Caki2 (cell line): ENCODE results near the gene LHCGR. TPM values are rescaled to one million over a fixed set of nuclear protein-coding genes. Genes with fewer than 3 reads are reported as not detected.
"Not testable (repeated sequence)": the region's sequence is repeated elsewhere in the genome, so short reads cannot be mapped to it uniquely, and the experiment has no call there.

ENCODE experiments used
- DNase-seq: peaks from one replicate; pipeline ENCODE4 v3.0.0-alpha.2; 2015; ENCODE audit warnings: low read depth
- in situ Hi-C: cut with HindIII; loops from 2 replicates; pipeline ENCODE4 v1.10.0; 2016; ENCODE audit warnings: low sequenced_read_pairs, low pct_unique_long_range_greater_than_20kb, mixed read lengths
- total RNA-seq: library from RNA; depleted of rRNA; stranded (reverse); fragments of >200 nt; shearing (Covaris generic); gene quantifications from 2 replicates; pipeline ENCODE4 v1.2.3, GENCODE V29; 2014; ENCODE audit warnings: low replicate concordance

LHCGR gene
- total RNA-seq, 1 experiment from 2014 or later, result not detected

DNA sequence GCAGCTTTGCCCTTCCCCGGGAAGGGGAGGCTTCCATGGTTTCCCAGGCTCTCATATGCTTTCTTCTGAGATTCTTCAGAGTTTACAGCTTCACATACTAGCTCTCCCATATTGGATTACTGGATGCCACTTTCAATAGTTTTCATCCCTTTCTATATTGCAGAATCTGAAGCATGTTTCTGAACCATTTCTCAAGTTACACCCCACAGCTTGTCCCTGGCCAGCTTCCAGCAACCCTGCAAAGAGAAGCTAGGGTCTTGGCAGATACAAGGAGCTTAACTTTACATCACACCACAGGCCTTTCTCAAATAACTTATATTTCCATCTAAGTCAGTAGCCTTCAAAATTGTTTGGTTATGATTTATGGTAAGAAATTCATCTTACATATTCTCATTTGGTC, 39.6 kb downstream of the LHCGR start:
- in situ Hi-C loops, result no loop called here
- no peak for DNase-seq

DNA sequence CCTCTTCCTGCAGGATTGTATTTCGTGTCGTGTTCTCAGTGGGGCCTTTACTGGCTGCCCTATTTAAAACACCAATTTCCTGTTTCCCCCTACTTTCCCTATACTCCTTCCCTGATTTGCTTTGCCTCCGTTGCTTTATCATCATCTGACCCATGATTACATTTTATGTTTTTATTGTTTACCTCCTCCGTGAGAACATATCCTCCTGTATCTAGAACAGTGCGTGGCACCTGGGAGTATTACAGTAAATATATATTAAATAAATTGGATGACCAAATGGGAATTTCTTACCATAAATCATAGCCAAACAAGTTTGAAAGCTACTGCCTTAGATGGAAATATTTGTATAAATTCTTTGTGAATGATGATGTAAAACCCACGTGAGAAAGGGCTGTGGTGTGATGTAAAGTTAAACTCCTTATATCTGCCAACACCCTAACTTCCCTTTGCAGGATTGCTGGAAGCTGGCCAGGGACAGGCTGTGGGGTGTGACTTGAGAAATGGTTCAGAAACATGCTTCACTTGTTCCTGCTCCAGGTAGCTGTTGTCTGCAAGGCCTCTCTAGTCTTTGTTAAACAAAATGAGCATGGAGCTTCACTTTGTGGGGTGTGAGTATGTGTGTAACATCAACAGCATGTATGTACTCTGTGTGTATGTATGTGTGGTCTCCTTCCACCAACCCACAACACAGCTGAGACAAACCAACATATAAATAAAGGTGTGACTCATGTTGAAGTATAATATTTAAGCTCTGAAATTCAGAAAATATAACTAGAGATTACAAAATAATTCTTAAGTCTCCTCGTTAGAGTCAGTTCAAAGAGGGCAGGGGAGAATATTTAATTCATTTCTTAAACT, 40.3 kb downstream of the LHCGR start:
- in situ Hi-C loops, result no loop called here
- no peak for DNase-seq

DNA sequence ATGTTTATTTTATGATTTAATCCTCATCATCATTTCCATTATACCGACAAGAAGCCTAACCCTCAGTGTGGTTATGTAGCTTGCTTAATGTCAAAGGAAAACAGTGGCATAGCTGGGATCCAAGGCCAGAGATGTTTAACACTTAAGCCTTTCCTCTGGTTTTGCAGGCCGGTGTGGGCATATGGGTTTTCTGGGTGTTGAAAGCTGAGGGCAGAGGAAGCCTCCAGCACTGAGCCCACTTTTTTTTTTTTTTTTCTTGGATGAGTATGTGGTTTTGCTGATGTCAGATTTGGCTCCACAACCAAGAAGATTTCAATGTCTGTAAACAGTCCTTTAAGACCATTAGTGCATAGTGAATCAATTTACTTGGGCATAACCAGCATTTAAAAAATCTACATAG, 41.3 kb downstream of the LHCGR start:
- in situ Hi-C loops, result no loop called here
- DNase-seq, result no peak

- DNase-seq, result no peak
- in situ Hi-C loops, result no loop called here
These were observed 41.9 kb downstream of the LHCGR start for GRCh38 chr2:48713647-48714046.

DNA sequence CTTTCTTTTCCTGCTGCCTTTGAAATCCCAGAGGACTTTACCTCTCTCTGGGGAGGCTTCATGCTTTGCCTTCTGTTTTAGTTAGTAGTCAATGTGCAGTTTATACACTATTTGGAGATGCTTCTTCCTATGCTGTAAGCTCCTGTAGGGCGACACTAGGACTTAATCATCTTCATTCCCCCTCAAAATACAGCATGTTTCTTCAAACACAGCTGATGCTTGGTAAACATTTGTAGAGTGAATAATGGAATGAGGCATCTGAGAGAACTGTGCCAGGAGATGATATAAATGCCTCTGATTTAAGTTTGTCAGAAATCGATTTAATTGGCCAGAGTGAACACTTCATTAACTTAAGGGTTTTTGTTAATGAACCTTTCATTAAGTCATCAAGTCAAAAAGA, 43.4 kb downstream of the LHCGR start:
- in situ Hi-C loops, result no loop called here
- DNase-seq, result no peak

DNA sequence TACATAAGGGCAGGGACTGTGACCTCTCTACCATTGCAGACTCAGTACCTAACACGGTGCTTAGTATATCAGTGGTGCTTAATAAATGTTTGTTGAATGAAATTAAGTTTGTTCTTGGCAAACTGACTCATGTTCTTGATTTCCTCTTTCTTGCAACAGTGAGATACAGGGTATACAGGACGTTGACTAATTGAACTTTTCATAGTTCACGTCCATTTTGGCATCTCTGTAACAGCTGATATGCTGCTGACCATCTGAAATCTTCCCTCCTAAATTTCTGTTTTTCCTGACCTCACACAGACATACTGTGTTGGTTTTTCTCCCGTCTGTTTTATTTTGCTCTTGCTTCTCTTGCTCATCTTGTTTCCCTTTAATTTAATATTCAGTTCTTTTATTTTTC, 44.2 kb downstream of the LHCGR start:
- in situ Hi-C loops, result no loop called here
- no peak for DNase-seq

DNA sequence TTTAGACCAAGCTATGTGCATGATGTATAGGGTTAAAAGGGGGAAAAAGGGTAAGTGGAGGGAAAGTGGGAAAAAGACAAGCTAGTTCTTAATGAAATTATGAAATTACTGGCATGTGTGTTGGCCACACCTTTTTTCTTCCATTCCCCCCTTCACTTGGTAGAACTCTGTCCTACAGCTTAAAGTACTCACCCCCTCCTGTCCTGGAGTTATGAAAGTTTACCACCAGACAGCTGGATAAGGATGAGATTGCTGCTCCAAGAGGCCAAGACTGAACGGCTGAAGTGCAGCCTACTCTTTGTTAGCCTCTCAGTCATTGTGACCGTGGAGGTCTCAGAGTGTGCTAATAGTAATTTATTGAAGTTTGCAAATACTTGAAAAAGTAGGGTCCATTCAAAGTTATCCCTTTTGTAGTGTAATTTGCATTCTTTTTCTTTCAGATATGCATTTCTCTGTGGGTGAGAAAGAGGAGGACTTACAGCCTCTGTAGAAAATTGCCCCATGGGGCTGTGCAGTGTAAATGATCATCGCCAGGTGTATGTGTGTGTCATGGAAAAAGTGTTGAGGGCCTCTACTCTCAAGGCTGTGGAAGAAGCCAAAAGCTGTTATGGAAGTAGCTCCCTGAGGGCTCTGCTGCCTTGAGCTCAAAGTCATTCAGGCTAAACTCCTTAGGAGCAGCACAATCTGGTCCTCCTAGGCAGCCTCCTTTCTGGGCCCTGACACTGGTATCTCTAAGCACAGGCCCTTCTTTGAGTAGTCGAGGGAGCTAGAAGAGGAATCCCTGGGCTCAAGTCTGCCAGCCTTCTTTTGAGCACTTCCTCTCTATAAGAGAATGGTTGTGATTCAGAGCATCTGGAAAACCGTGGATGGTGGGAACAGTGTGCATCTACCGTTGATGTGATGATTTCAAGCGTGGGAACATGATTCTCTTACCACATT, 46.2 kb downstream of the LHCGR start:
- no peak for DNase-seq
- in situ Hi-C loops, result no loop called here

DNA sequence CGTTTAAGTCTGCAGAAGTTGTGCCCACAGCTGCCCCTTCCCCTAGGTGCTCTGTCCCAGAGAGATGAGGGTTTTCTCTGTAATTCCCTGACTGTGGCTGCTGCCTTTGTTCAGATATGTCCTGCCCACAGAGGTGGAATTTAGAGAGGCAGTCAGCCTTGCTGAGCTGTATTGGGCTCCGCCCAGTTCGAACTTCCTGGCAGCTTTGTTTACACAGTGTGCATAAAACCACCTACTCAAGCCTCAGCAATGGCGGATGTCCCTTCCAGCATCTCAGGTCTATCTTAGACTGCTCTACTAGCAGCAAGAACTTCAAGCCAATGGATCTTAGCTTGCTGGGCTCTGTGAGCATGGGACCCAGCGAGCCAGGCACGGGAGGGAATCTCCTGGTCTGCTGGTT, 48.1 kb downstream of the LHCGR start:
- in situ Hi-C loops, result no loop called here
- no peak for DNase-seq

DNA sequence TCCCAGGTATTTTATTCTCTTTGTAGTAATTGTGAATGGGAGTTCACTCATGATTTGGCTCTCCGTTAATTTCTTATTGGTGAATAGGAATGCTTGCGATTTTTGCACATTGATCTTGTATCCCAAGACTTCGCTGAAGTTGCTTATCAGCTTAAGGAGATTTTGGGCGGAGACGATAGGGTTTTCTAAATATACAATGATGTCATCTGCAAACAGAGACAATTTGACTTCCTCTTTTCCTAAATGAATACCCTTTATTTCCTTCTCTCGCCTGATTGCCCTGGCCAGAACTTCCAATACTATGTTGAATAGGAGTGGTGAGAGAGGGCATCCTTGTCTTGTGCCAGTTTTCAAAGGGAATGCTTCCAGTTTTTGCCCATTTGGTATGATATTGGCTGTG, 51.9 kb downstream of the LHCGR start:
- in situ Hi-C loops, DNase-seq: not testable (repeated sequence)

DNA sequence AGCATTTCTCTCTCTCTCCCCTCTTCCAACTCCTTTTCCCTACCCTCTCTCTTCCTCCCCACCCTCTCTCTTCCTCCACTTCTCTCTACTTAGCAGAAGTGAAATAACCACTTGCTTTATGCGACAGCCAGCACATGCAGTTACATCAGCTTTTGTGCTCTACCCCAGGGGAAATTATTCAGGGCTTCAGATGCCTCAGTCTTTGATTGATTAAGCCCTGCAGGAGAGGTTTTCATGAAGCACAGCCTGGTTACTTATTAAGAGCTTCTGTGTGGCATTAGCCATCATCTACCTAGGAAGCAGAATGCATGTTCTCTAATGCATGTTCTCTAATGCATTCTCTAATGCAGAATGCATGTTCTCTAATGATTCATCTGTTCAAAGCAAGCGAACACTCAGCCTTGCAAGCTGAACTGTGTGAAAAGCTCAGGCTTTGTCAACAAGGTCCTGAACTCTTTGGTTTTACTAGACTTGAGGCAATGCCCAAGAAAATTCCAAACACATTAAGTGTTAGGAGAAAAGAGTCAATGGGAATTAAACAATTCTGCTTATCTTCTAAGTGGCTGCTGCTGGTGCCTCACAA, 56.1 kb downstream of the LHCGR start:
- DNase-seq, result no peak
- in situ Hi-C loops, result no loop called here

DNA sequence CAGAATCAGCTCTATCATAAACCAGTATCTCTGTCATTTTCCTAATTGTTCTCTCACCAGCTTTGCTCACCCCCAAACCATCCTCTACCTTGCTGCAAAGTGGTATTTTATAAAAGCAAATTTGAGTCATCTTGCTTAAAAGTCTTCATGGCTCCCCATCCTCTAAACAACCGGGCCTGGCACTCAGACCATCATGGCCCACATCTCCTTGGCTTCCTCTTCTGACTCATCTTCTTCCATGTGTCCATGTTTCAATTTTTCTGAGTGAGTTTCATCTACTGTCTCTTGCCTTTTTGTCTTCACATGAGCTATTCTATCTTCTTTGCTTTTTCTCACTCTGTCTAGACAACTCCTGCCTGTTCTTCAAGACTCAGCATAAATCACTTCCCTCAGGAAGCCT, 58.6 kb downstream of the LHCGR start:
- DNase-seq, result no peak
- in situ Hi-C loops, result no loop called here

DNA sequence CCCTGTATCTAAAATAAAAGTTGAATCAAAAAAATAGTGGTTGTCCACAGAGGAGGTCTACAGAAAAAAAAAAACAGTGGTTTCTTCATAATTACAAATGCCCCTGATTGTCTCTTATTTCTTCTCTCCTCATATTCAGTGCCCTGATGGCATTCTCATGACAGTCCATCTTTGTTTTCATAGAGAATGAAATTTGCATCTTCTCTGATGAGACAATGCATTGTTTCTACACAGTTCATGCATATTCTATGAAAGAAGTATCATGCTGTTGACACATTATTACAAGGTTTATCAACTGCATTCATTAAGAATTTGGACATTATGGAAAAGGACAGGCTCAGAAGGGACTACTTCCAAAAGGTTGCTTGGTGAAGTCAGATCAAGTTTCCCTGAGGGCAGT, 59.5 kb downstream of the LHCGR start:
- DNase-seq, result no peak
- in situ Hi-C loops, result no loop called here

DNA sequence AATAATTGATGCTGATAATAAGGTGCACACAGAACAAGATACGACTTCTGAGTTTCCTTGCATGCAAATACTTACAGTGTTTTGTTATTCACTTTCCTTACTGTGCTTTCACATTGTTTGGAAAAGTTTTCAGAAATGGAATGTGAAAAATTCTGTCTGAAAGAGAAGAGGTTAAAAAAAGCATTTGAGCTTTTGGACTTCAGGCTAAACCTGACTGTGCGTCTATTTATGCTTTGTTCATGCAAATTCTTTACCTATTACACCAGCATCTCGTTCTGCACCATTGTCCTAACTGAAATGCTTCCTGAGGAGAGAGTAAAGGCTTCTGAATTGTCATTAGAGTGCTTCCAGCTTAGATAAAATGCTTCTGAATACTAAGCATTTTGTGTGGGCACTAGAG, 61.4 kb downstream of the LHCGR start:
- in situ Hi-C loops, result no loop called here
- no peak for DNase-seq

DNA sequence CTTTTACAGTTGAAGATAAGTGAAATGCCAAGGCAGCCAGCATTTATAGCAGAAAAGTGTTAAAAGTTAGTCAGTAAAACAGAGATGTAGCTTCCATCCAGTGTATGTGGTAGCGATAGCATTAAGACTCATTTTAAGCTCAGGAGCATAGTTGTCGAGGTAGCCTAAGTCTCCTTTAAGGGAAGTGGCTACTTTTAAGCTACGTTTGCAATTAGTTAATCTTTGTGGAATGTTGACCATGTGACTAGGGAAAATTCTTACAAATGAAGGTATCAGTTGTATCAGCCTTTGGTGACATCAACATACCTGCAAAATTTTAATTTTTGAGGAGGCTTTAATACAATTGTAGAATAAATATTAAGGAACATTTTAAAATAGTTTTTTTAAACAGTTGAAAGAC, 61.9 kb downstream of the LHCGR start:
- no peak for DNase-seq
- in situ Hi-C loops, result no loop called here

- no peak for DNase-seq
- in situ Hi-C loops, result no loop called here
These were observed 62.5 kb downstream of the LHCGR start for GRCh38 chr2:48693066-48693465.

GRCh38 chr2:48691935-48692691, 63.4 kb downstream of the LHCGR start:
- no peak for DNase-seq
- in situ Hi-C loops, result no loop called here

DNA sequence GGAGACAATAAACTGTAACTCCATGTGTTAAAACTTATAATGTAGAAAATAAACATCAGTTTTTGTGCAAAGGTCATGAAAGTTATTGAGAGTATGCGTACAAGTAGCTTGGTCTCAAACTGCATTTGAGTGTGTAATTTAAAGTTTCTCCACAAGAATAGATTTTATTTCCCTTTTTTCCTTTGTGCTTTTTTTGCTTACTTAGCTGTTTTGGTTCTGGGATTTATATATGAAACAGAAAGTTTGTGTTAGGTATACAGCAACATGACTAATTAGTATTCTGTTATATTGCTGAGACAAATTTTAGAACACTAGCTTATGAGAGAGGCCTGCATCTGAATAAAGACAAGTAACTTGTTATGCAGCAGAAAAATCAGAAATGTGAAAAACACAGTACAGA, 70.4 kb downstream of the LHCGR start:
- in situ Hi-C loops, result no loop called here

DNA sequence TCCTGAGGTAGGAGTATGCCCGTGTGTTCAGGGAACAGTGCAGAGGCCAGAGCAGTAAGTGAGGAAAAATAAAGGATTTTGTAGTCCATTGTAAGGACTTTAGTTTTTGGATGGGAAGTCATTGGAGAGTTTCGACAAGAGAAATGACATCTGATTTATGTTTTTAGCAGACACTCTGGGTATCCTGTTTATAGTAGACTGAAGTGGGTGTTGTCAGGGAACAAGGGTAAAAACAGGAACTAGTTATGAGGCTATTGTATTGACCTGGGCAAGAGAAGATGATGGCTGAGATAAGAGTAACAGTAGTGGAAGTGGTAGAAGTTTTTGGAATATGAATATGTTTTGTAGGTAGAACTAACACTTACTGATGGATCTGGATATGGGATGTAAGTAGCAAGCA, 78.1 kb downstream of the LHCGR start:
- DNase-seq, result no peak
- in situ Hi-C loops, result no loop called here

More for the DNA sequence above, 70.4 kb downstream of the LHCGR start:
- no peak for DNase-seq
